Measurements from ENCODE around the gene TNFRSF11A. TPM values are rescaled to one million over a fixed set of nuclear protein-coding genes. Genes with fewer than 3 reads are reported as not detected.

TNFRSF11A gene
- total and polyA plus RNA-seq, 2 experiments from 2014 or later: 4.1 to 5.6 TPM

DNA sequence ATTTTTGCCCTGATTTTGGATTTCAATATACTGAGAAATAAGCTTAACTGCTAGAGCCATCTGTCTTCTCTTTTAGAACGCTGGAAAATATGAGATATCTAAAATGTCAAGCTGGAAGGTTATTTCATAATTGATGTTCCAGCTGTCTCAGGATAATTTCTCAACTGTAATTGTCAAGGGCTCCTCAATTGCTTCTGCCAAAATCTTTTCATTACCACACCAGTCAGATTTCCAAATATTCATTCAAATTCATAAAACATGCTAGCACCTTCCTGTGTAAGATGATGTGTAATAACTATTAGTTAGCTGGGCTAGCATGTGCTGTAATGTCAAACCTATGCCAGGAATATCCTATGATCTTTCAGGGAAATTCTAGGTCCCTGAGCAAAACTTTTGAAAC lies 88.1 kb downstream of the TNFRSF11A start:
- TF ChIP-seq EZH2 (IDR thresholded peaks at IDR 0.05; ENCODE audit: borderline replicate concordance) (no peak), EZH2phosphoT487 (IDR thresholded peaks at IDR 0.05; ENCODE audit: low read depth, severe bottlenecking, unreplicated experiment) (no peak)
- TF ChIP-seq, protein P1, sequence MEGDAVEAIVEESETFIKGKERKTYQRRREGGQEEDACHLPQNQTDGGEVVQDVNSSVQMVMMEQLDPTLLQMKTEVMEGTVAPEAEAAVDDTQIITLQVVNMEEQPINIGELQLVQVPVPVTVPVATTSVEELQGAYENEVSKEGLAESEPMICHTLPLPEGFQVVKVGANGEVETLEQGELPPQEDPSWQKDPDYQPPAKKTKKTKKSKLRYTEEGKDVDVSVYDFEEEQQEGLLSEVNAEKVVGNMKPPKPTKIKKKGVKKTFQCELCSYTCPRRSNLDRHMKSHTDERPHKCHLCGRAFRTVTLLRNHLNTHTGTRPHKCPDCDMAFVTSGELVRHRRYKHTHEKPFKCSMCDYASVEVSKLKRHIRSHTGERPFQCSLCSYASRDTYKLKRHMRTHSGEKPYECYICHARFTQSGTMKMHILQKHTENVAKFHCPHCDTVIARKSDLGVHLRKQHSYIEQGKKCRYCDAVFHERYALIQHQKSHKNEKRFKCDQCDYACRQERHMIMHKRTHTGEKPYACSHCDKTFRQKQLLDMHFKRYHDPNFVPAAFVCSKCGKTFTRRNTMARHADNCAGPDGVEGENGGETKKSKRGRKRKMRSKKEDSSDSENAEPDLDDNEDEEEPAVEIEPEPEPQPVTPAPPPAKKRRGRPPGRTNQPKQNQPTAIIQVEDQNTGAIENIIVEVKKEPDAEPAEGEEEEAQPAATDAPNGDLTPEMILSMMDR (IDR thresholded peaks at IDR 0.05; ENCODE audit: poor library complexity): no peak
- no peaks in the 10 kb centered on the region for H3K4me1 ChIP-seq (ENCODE audit: insufficient read depth)

DNA sequence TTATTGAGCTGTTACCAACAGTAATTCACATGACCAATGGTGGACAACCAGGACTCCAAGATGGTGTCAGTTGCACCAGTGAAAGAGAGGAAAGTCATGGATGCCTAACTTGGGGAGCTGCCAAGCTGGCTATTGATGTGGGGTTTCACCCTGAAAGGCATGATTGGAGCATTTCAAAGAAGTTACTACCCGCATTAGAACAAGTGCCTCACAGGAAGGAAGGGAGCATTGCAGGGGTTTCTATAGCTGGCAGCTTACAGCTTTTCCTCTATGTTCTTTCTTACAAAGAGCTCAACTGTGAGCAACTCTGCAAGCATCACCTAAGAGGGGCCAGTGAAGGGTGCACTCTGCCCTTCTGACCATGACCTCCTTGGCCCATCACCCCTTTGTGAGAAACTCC lies 93.1 kb downstream of the TNFRSF11A start:
- H4K20me1 ChIP-seq (ENCODE audit: insufficient read depth, poor library complexity, severe bottlenecking): no peaks in the 10 kb centered on the region
- WGBS (ENCODE audit: low lambda C conversion rate, missing lambda C conversion rate): 78% methylated on average over 1 of the region's 1 CpG
- no peak for DNase-seq (ENCODE audit: low spot score)
- no peak overlapping the region for H3K27ac ChIP-seq
- no peaks in the 10 kb centered on the region for H3K9me3 ChIP-seq (ENCODE audit: low read depth)
- H3K4me2 ChIP-seq: no peak overlapping the region
- H3K79me2 ChIP-seq: no peaks in the 10 kb centered on the region
- H2AFZ ChIP-seq: no peak overlapping the region
- H3K4me3 ChIP-seq: no peak overlapping the region
- peaks cover 7% of the 10 kb centered on the region for H3K27me3 ChIP-seq
- no peaks in the 10 kb centered on the region for H3K4me1 ChIP-seq (ENCODE audit: insufficient read depth)
- H3K9me2 ChIP-seq (replicated peaks; ENCODE audit: insufficient read depth): no peaks in the 10 kb centered on the region
- H3K36me3 ChIP-seq (replicated peaks; ENCODE audit: insufficient read depth, low read depth): no peaks in the 10 kb centered on the region
- no peak for TF ChIP-seq EZH2phosphoT487 (IDR thresholded peaks at IDR 0.05; ENCODE audit: low read depth, severe bottlenecking, unreplicated experiment)
- TF ChIP-seq, protein P1 (IDR thresholded peaks at IDR 0.05; ENCODE audit: poor library complexity): no peak
- TF ChIP-seq EZH2 (IDR thresholded peaks at IDR 0.05; ENCODE audit: borderline replicate concordance): no peak

More for the DNA sequence above, 88.1 kb downstream of the TNFRSF11A start:
- DNase-seq (ENCODE audit: low spot score): no peak
- Histone ChIP-seq H3K4me3 (no peak overlapping the region), H3K79me2 (no peaks in the 10 kb centered on the region), H3K36me3 (replicated peaks; ENCODE audit: insufficient read depth, low read depth) (no peaks in the 10 kb centered on the region), H3K27ac (no peak overlapping the region), H3K4me2 (no peak overlapping the region), H3K27me3 (peaks cover 12% of the 10 kb centered on the region), H2AFZ (no peak overlapping the region), H4K20me1 (ENCODE audit: insufficient read depth, poor library complexity, severe bottlenecking) (no peaks in the 10 kb centered on the region), H3K9me2 (replicated peaks; ENCODE audit: insufficient read depth) (no peaks in the 10 kb centered on the region), H3K9me3 (ENCODE audit: low read depth) (no peaks in the 10 kb centered on the region)
- WGBS (ENCODE audit: low lambda C conversion rate, missing lambda C conversion rate): 61% methylated on average over 1 of the region's 1 CpG

DNA sequence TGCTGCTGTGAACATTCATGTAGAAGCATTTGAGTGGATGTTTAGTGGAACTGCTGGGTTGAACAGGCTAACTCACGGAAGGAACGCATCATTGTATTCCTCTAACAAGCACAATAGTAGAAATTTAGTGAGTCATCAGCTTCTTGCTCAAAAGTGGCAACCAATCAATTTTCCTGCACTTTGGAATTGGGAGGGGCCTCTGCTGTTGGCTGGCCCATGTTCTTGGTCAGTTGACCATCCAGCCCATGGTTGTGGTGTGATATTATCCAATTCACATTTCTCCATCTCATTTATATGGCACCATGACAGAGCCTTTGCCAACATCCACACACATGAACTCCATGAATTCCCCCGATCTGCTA lies 95.0 kb downstream of the TNFRSF11A start:
- peak overlapping the region; percentile 38 for H3K4me2 ChIP-seq
- DNase-seq (ENCODE audit: low spot score): peak; percentile 43
- peak overlapping the region; percentile 76 for H3K27ac ChIP-seq
- no peak overlapping the region for H2AFZ ChIP-seq
- peaks cover 2% of the 10 kb centered on the region for H3K4me1 ChIP-seq (ENCODE audit: insufficient read depth)
- H3K4me3 ChIP-seq: no peak overlapping the region
- no peaks in the 10 kb centered on the region for H3K79me2 ChIP-seq
- no peaks in the 10 kb centered on the region for H3K9me3 ChIP-seq (ENCODE audit: low read depth)
- H3K27me3 ChIP-seq: no peaks in the 10 kb centered on the region
- no peaks in the 10 kb centered on the region for H3K36me3 ChIP-seq (replicated peaks; ENCODE audit: insufficient read depth, low read depth)
- no peaks in the 10 kb centered on the region for H3K9me2 ChIP-seq (replicated peaks; ENCODE audit: insufficient read depth)
- no peak for TF ChIP-seq EZH2phosphoT487 (IDR thresholded peaks at IDR 0.05; ENCODE audit: low read depth, severe bottlenecking, unreplicated experiment)
- TF ChIP-seq EZH2 (IDR thresholded peaks at IDR 0.05; ENCODE audit: borderline replicate concordance): no peak
- TF ChIP-seq, protein P1 (IDR thresholded peaks at IDR 0.05; ENCODE audit: poor library complexity): no peak
- H4K20me1 ChIP-seq (ENCODE audit: insufficient read depth, poor library complexity, severe bottlenecking): no peaks in the 10 kb centered on the region
- WGBS (ENCODE audit: low lambda C conversion rate, missing lambda C conversion rate): 90% methylated on average over 3 of the region's 3 CpGs

Measured in hepatocyte (in vitro differentiated cells).